T-cell (primary cell): ENCODE measurements around the gene PPP1R17. TPM values are rescaled to one million over a fixed set of nuclear protein-coding genes. Genes with fewer than 3 reads are reported as not detected.

ENCODE experiments used
- ATAC-seq, 4 experiments: fragments of 200-7000 bp in 3 of 4; fragments of 150-1000 bp in 1 of 4; cut with Tn5 transposase; replicated peaks in 1 of 4; 1 replicate in 3 of 4; 2 replicates in 1 of 4; pipeline ENCODE4 v1.10.0; 2021; ENCODE audit warnings: moderate library complexity in 3 of 4, mild to moderate bottlenecking in 2 of 4, moderate number of reproducible peaks in 1 of 4
- CTCF ChIA-PET, 2 donors: fragments of 300-600 bp; sonication (Branson Sonifier 250); formaldehyde crosslinking; loops; one replicate each; lab custom pipeline; 2022; ENCODE audit warnings: antibody characterized with exemption in 2 of 2; lab: Charles Lee
- POLR2A ChIA-PET, 2 donors: fragments of 300-600 bp; sonication (Branson Sonifier 250); formaldehyde crosslinking; loops; one replicate each; lab custom pipeline; 2022; ENCODE audit warnings: antibody characterized with exemption in 2 of 2; lab: Charles Lee
- DNase-seq, 35 experiments: peaks; one replicate each; pipeline versions ENCODE4 v3.0.0 to v3.0.0-alpha.2; 2013 to 2023
- H3K27ac ChIP-seq: one replicate; pipeline ENCODE4 v1.5.1; 2013; ENCODE audit warnings: low read length
- H3K27me3 ChIP-seq, 2 experiments: replicated peaks in 1 of 2; 1 replicate in 1 of 2; 2 replicates in 1 of 2; pipeline versions ENCODE4 v1.6.1 to v1.7.0; 2013; ENCODE audit warnings: low read length in 1 of 2, mixed read lengths in 1 of 2; ENCODE audit not compliant: control insufficient read depth in 2 of 2, insufficient read depth in 2 of 2; ENCODE audit errors: extremely low read depth in 1 of 2
- H3K36me3 ChIP-seq, 2 donors: 1 replicate in 1 of 2; 2 replicates in 1 of 2; pipeline versions ENCODE4 v1.6.1 to v1.7.0; 2013; ENCODE audit warnings: low read length in 1 of 2; ENCODE audit not compliant: control insufficient read depth in 2 of 2, insufficient read depth in 1 of 2; ENCODE audit errors: extremely low read depth in 1 of 2
- H3K4me1 ChIP-seq, 2 experiments: 1 replicate in 1 of 2; 2 replicates in 1 of 2; pipeline versions ENCODE4 v1.6.1 to v1.7.0; 2013; ENCODE audit warnings: low read length in 2 of 2, mixed read lengths in 1 of 2; ENCODE audit not compliant: insufficient read depth in 2 of 2, control insufficient read depth in 1 of 2; ENCODE audit errors: extremely low read depth in 1 of 2
- H3K4me3 ChIP-seq, 2 donors: 1 replicate in 1 of 2; 2 replicates in 1 of 2; pipeline versions ENCODE4 v1.5.1 to v1.7.0; 2013; ENCODE audit warnings: mild to moderate bottlenecking in 2 of 2, low read length in 1 of 2, moderate library complexity in 1 of 2; ENCODE audit not compliant: control insufficient read depth in 1 of 2; ENCODE audit errors: extremely low read depth in 1 of 2
- H3K9me3 ChIP-seq: 2 replicates; pipeline ENCODE4 v1.7.0; 2013
- H3K27ac Mint-ChIP-seq, 2 donors: one replicate each; pipeline ENCODE4 v1.8.0; 2020 to 2021; ENCODE audit warnings: mild to moderate bottlenecking in 2 of 2, mixed read lengths in 2 of 2
- H3K27me3 Mint-ChIP-seq, 2 donors: one replicate each; pipeline ENCODE4 v1.8.0; 2021 to 2022; ENCODE audit warnings: mixed read lengths in 2 of 2
- H3K36me3 Mint-ChIP-seq: one replicate; pipeline ENCODE4 v1.8.0; 2021; ENCODE audit warnings: mixed read lengths
- H3K4me1 Mint-ChIP-seq, 3 donors: one replicate each; pipeline ENCODE4 v1.8.0; 2020 to 2022; ENCODE audit warnings: mixed read lengths in 3 of 3, mild to moderate bottlenecking in 1 of 3
- H3K4me3 Mint-ChIP-seq, 3 donors: one replicate each; pipeline ENCODE4 v1.8.0; 2020 to 2022; ENCODE audit warnings: mild to moderate bottlenecking in 3 of 3, mixed read lengths in 3 of 3, moderate library complexity in 3 of 3
- H3K9me3 Mint-ChIP-seq, 3 donors: one replicate each; pipeline ENCODE4 v1.8.0; 2020 to 2022; ENCODE audit warnings: mixed read lengths in 3 of 3
- WGBS: methylation state at CpG from one replicate; pipeline ENCODE4 v1.1.5; 2013; ENCODE audit warnings: missing lambda C conversion rate; ENCODE audit not compliant: insufficient coverage; 5-methylcytosine and 5-hydroxymethylcytosine counted together
- total RNA-seq, 35 experiments: library from RNA in 6 of 35; stranded (reverse) in 6 of 35; fragments of 120-200 nt in 1 of 35; gene quantifications; one replicate each; pipeline versions ENCODE4 v1.2.1 to v1.2.4 and lab custom pipeline; 2013 to 2026

The PPP1R17 gene
- total RNA-seq, 5 donors from 2014 or later (not counting 1 experiment from before 2014, with no cell fraction given): not detected

GRCh38 chr7:31679574-31680305 lies 7.3 kb upstream of the PPP1R17 start:
- no peak for ATAC-seq

GRCh38 chr7:31683445-31684225 lies 3.4 kb upstream of the PPP1R17 start:
- H3K27ac Mint-ChIP-seq: no peak overlapping the region
- no peak for ATAC-seq
- H3K27me3 Mint-ChIP-seq: peaks cover 0 to 4% of the 10 kb centered on the region in 2 donors
- no peaks in the 10 kb centered on the region for H3K36me3 ChIP-seq
- no peak overlapping the region for H3K4me3 ChIP-seq
- H3K4me3 Mint-ChIP-seq: no peak overlapping the region
- no peaks in the 10 kb centered on the region for H3K4me1 ChIP-seq
- H3K27ac ChIP-seq: no peak overlapping the region
- H3K27me3 ChIP-seq: peaks cover 0 to 2% of the 10 kb centered on the region in 2 experiments
- POLR2A ChIA-PET: no interaction called here
- DNase-seq: no peak
- no CpG with 5 or more reads among the region's 5 CpGs for WGBS
- peaks cover 0 to 17% (median 10%) of the 10 kb centered on the region in 3 donors for H3K9me3 Mint-ChIP-seq
- CTCF ChIA-PET: no interaction called here
- H3K36me3 Mint-ChIP-seq: no peaks in the 10 kb centered on the region
- no peaks in the 10 kb centered on the region for H3K9me3 ChIP-seq
- H3K4me1 Mint-ChIP-seq: no peaks in the 10 kb centered on the region

More at GRCh38 chr7:31679574-31680305, 7.3 kb upstream of the PPP1R17 start:
- H3K9me3 Mint-ChIP-seq: peaks cover 0 to 8% (median 3%) of the 10 kb centered on the region in 3 donors
- Histone ChIP-seq H3K27ac (no peak overlapping the region), H3K4me1 (no peaks in the 10 kb centered on the region), H3K9me3 (no peaks in the 10 kb centered on the region), H3K4me3 (no peak overlapping the region), H3K36me3 (no peaks in the 10 kb centered on the region), H3K27me3 (no peaks in the 10 kb centered on the region)
- CTCF ChIA-PET: no interaction called here
- H3K4me1 Mint-ChIP-seq: no peaks in the 10 kb centered on the region
- WGBS: 73% methylated on average over 3 of the region's 12 CpGs
- DNase-seq: no peak
- H3K36me3 Mint-ChIP-seq: no peaks in the 10 kb centered on the region
- H3K27me3 Mint-ChIP-seq: no peaks in the 10 kb centered on the region
- no peak overlapping the region for H3K4me3 Mint-ChIP-seq
- no peak overlapping the region for H3K27ac Mint-ChIP-seq
- POLR2A ChIA-PET: no interaction called here

DNA sequence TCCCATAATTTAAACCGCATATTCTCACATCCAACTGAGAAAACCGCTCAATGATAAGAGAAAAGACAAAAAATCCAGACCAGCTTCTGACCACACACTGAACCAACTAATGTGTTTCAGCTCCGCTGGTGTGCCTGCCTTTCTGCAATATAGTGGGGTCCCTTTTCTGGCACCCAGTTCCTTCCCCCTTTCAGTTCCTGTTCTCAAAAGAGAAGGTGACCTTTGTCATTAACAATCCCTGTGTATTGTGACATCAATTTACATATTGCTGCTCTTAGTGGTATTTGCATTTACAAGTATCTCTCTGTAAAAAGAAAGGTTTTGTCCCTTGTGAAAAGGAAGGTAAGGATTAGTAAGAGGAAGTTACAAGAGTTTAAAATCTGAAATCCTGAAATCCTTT lies 1.4 kb downstream of the PPP1R17 start:
- ATAC-seq: no peak

GRCh38 chr7:31688996-31689395 lies 2.0 kb downstream of the PPP1R17 start:
- no peaks in the 10 kb centered on the region for H3K4me1 ChIP-seq
- H3K27me3 ChIP-seq: peaks cover 0 to 2% of the 10 kb centered on the region in 2 experiments
- CTCF ChIA-PET: no interaction called here
- no peak overlapping the region for H3K4me3 ChIP-seq
- H3K9me3 ChIP-seq: no peaks in the 10 kb centered on the region
- H3K27me3 Mint-ChIP-seq: peaks cover 0 to 4% of the 10 kb centered on the region in 2 donors
- no peaks in the 10 kb centered on the region for H3K36me3 ChIP-seq
- no peak for ATAC-seq
- no peaks in the 10 kb centered on the region for H3K36me3 Mint-ChIP-seq
- no peak overlapping the region for H3K4me3 Mint-ChIP-seq
- WGBS: no CpG with 5 or more reads among the region's 2 CpGs
- H3K27ac Mint-ChIP-seq: no peak overlapping the region
- POLR2A ChIA-PET: no interaction called here
- no peak overlapping the region for H3K27ac ChIP-seq
- peaks cover 0 to 10% (median 9%) of the 10 kb centered on the region in 3 donors for H3K9me3 Mint-ChIP-seq
- no peak for DNase-seq
- no peaks in the 10 kb centered on the region for H3K4me1 Mint-ChIP-seq

More for the DNA sequence above, 1.4 kb downstream of the PPP1R17 start:
- H3K4me3 ChIP-seq: no peak overlapping the region
- Mint-ChIP-seq H3K4me3 (no peak overlapping the region), H3K9me3 (peaks cover 0 to 10% (median 9%) of the 10 kb centered on the region in 3 donors), H3K36me3 (no peaks in the 10 kb centered on the region), H3K27ac (no peak overlapping the region), H3K27me3 (peaks cover 0 to 4% of the 10 kb centered on the region in 2 donors), H3K4me1 (no peaks in the 10 kb centered on the region)
- peaks cover 0 to 2% of the 10 kb centered on the region in 2 experiments for H3K27me3 ChIP-seq
- peak in 1 of 35 experiments; percentile 3 for DNase-seq
- H3K27ac ChIP-seq: no peak overlapping the region
- no peaks in the 10 kb centered on the region for H3K36me3 ChIP-seq
- WGBS: 30% methylated on average over 2 of the region's 3 CpGs
- CTCF ChIA-PET: no interaction called here
- no peaks in the 10 kb centered on the region for H3K9me3 ChIP-seq
- POLR2A ChIA-PET: no interaction called here
- H3K4me1 ChIP-seq: no peaks in the 10 kb centered on the region

GRCh38 chr7:31690935-31691334 lies 3.9 kb downstream of the PPP1R17 start:
- Histone ChIP-seq H3K4me3 (no peak overlapping the region), H3K36me3 (no peaks in the 10 kb centered on the region), H3K27ac (no peak overlapping the region), H3K9me3 (no peaks in the 10 kb centered on the region), H3K4me1 (no peaks in the 10 kb centered on the region), H3K27me3 (peaks cover 0 to 2% of the 10 kb centered on the region in 2 experiments)
- DNase-seq: no peak
- Mint-ChIP-seq H3K4me3 (no peak overlapping the region), H3K27me3 (peaks cover 0 to 4% of the 10 kb centered on the region in 2 donors), H3K27ac (no peak overlapping the region), H3K36me3 (no peaks in the 10 kb centered on the region), H3K4me1 (no peaks in the 10 kb centered on the region), H3K9me3 (peaks cover 0 to 9% (median 3%) of the 10 kb centered on the region in 3 donors)
- ATAC-seq: no peak
- POLR2A ChIA-PET: no interaction called here
- CTCF ChIA-PET: no interaction called here
- WGBS: no CpG with 5 or more reads among the region's 2 CpGs

DNA sequence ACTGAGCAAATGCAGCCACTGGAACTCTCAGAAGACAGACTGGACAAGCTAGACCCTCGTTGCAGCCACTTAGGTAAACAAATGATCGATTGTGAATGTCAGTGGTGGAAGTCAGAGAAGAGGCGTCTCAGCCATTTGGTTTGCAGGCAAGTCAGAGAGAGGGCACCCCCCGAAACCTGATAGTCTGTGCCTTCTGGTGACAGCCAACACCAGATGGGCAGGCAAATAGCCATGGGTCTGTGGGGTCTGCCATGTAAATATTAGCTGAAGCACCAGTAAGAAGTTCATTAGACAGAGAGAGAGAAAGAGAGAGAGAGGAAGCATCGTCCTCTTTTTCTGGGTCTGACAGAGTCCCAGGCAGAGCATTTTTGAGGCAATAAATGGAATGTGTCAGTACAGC lies 5.4 kb downstream of the PPP1R17 start:
- Mint-ChIP-seq H3K4me3 (no peak overlapping the region), H3K9me3 (peaks cover 0 to 6% (median 0%) of the 10 kb centered on the region in 3 donors), H3K4me1 (no peaks in the 10 kb centered on the region), H3K27ac (no peak overlapping the region), H3K36me3 (no peaks in the 10 kb centered on the region), H3K27me3 (no peaks in the 10 kb centered on the region)
- H3K4me1 ChIP-seq: no peaks in the 10 kb centered on the region
- ATAC-seq (no peak), DNase-seq (no peak)
- H3K36me3 ChIP-seq: no peaks in the 10 kb centered on the region
- WGBS: 29% methylated on average over 4 of the region's 5 CpGs
- POLR2A ChIA-PET: no interaction called here
- no peaks in the 10 kb centered on the region for H3K9me3 ChIP-seq
- H3K27me3 ChIP-seq: peaks cover 0 to 2% of the 10 kb centered on the region in 2 experiments
- H3K4me3 ChIP-seq: no peak overlapping the region
- H3K27ac ChIP-seq: no peak overlapping the region
- CTCF ChIA-PET: no interaction called here
